ENCODE measurements around the gene DCUN1D5.

GRCh38 chr11:103086461-103086860 is 5.5 kb downstream of the DCUN1D5 start:
- no peak for TF ChIP-seq CTCF (IDR thresholded peaks at IDR 0.05; ENCODE audit: insufficient read depth, low read length)
- no peak for TF ChIP-seq POLR2AphosphoS5 (IDR thresholded peaks at IDR 0.05; ENCODE audit: low read depth)
- TF ChIP-seq GABPA (IDR thresholded peaks at IDR 0.05; ENCODE audit: low read depth), result no peak
- no peak for TF ChIP-seq SPI1 (IDR thresholded peaks at IDR 0.05; ENCODE audit: borderline replicate concordance, low read depth)
